Stimulated activated CD4-positive, alpha-beta T cell treated with anti-CD3 and anti-CD28 coated beads, Interleukin-1b, Interleukin-23, amount 100 ng/mL, for 1 hour (primary cell): ENCODE measurements around the gene WWC2.
"Not testable (repeated sequence)": the region's sequence is repeated elsewhere in the genome, so short reads cannot be mapped to it uniquely, and the experiment has no call there.

ENCODE experiments used
- DNase-seq, 2 donors: peaks; one replicate each; pipeline ENCODE4 v3.0.0-alpha.2; 2020; ENCODE audit warnings: low read depth in 2 of 2

The WWC2 gene

GRCh38 chr4:183299464-183299863 is 200.4 kb downstream of the WWC2 start:
- DNase-seq: no peak

GRCh38 chr4:183300070-183300469 is 201.0 kb downstream of the WWC2 start:
- DNase-seq: no peak

GRCh38 chr4:183300655-183301054 is 201.6 kb downstream of the WWC2 start:
- no peak for DNase-seq

- DNase-seq: no peak
Measured at GRCh38 chr4:183303301-183303700, 204.2 kb downstream of the WWC2 start.

GRCh38 chr4:183304067-183304466 is 205.0 kb downstream of the WWC2 start:
- no peak for DNase-seq

- no peak for DNase-seq
Measured at GRCh38 chr4:183304538-183304937, 205.5 kb downstream of the WWC2 start.

GRCh38 chr4:183306811-183307210 is 207.8 kb downstream of the WWC2 start:
- DNase-seq: no peak

- no peak for DNase-seq
Measured at GRCh38 chr4:183312841-183313240, 213.8 kb downstream of the WWC2 start.

GRCh38 chr4:183314336-183314735 is 215.3 kb downstream of the WWC2 start:
- no peak for DNase-seq

GRCh38 chr4:183314806-183315205 is 215.7 kb downstream of the WWC2 start:
- DNase-seq: no peak

- no peak for DNase-seq
Measured at GRCh38 chr4:183318656-183319055, 219.6 kb downstream of the WWC2 start.

GRCh38 chr4:183320211-183321059 is 221.4 kb downstream of the WWC2 start, which contains the start of gene CLDN22:
CLDN22 (minus strand) TSS chr4:183320276; CDS start chr4:183320218, 58 bp downstream.
- DNase-seq: no peak

GRCh38 chr4:183321079-183321478 is 222.0 kb downstream of the WWC2 start:
- DNase-seq: no peak

GRCh38 chr4:183321516-183321915 is 222.5 kb downstream of the WWC2 start:
- DNase-seq: no peak

- no peak for DNase-seq
Measured at GRCh38 chr4:183322326-183322725, 223.3 kb downstream of the WWC2 start, which contains the start of gene CLDN24. CLDN24 (minus strand) TSS chr4:183322426; CDS start chr4:183322426, 0 bp downstream.

- DNase-seq: no peak
Measured at GRCh38 chr4:183323295-183323694, 224.2 kb downstream of the WWC2 start.

GRCh38 chr4:183324056-183324455 is 225.0 kb downstream of the WWC2 start:
- DNase-seq: not testable (repeated sequence)

GRCh38 chr4:183324619-183325018 is 225.6 kb downstream of the WWC2 start:
- no peak for DNase-seq

GRCh38 chr4:183326387-183326786 is 227.3 kb downstream of the WWC2 start:
- DNase-seq: not testable (repeated sequence)

GRCh38 chr4:183326853-183327252 is 227.8 kb downstream of the WWC2 start:
- no peak for DNase-seq

- no peak for DNase-seq
Measured at GRCh38 chr4:183327827-183328226, 228.8 kb downstream of the WWC2 start.

GRCh38 chr4:183328832-183329231 is 229.8 kb downstream of the WWC2 start:
- no peak for DNase-seq

- no peak for DNase-seq
Measured at GRCh38 chr4:183329244-183329643, 230.2 kb downstream of the WWC2 start.
